Mesenchymal stem cell (in vitro differentiated cells and primary cell): Measurements from ENCODE around the gene USP15.

Experiments
- DNase-seq: peaks from one replicate; pipeline ENCODE4 v3.0.0-alpha.2; 2013
- H2AFZ ChIP-seq: one replicate; pipeline ENCODE4 v1.6.1; 2013; ENCODE audit warnings: low read depth, mild to moderate bottlenecking, control low read depth, inconsistent platforms, low read length, moderate library complexity
- H2AK5ac ChIP-seq: 2 replicates; pipeline ENCODE4 v1.6.1; 2013; ENCODE audit warnings: low read length, moderate library complexity, mild to moderate bottlenecking, inconsistent platforms; ENCODE audit not compliant: severe bottlenecking
- H2BK120ac ChIP-seq: one replicate; pipeline ENCODE4 v1.6.1; 2013; ENCODE audit warnings: low read depth, mild to moderate bottlenecking, inconsistent platforms, low read length, moderate library complexity
- H2BK12ac ChIP-seq, 2 experiments: one replicate each; pipeline ENCODE4 v1.6.1; 2013; ENCODE audit warnings: inconsistent platforms in 2 of 2, low read length in 2 of 2, mild to moderate bottlenecking in 2 of 2, moderate library complexity in 2 of 2, control low read depth in 1 of 2
- H2BK15ac ChIP-seq: one replicate; pipeline ENCODE4 v1.6.1; 2013; ENCODE audit warnings: mild to moderate bottlenecking, low read depth, inconsistent platforms; ENCODE audit not compliant: poor library complexity, severe bottlenecking
- H2BK5ac ChIP-seq: 2 replicates; pipeline ENCODE4 v1.6.1; 2013; ENCODE audit warnings: low read depth, mild to moderate bottlenecking, low read length, control low read depth, inconsistent platforms; ENCODE audit not compliant: poor library complexity, severe bottlenecking
- H3K14ac ChIP-seq, 2 experiments: one replicate each; pipeline ENCODE4 v1.6.1; 2013; ENCODE audit warnings: inconsistent platforms in 2 of 2, low read length in 2 of 2, control low read depth in 1 of 2, mild to moderate bottlenecking in 1 of 2, moderate library complexity in 1 of 2
- H3K18ac ChIP-seq, 2 experiments: one replicate each; pipeline ENCODE4 v1.6.1; 2013; ENCODE audit warnings: inconsistent platforms in 2 of 2, low read length in 2 of 2, control low read depth in 1 of 2, low read depth in 1 of 2, mild to moderate bottlenecking in 1 of 2
- H3K23ac ChIP-seq, 2 experiments: one replicate each; pipeline ENCODE4 v1.6.1; 2013; ENCODE audit warnings: inconsistent platforms in 2 of 2, low read length in 2 of 2, mild to moderate bottlenecking in 2 of 2, moderate library complexity in 2 of 2, control low read depth in 1 of 2
- H3K27ac ChIP-seq: 2 replicates; pipeline ENCODE4 v1.5.1; 2013; ENCODE audit warnings: mild to moderate bottlenecking, moderate library complexity, low read length, control low read depth, inconsistent platforms; ENCODE audit not compliant: poor library complexity, severe bottlenecking
- H3K27me3 ChIP-seq, 2 experiments: 2 replicates each; pipeline versions ENCODE4 v1.6.1 to v1.7.0; 2013; ENCODE audit warnings: low read length in 2 of 2, mild to moderate bottlenecking in 2 of 2, moderate library complexity in 2 of 2, control low read depth in 1 of 2, inconsistent platforms in 1 of 2; ENCODE audit not compliant: control insufficient read depth in 1 of 2, insufficient read depth in 1 of 2
- H3K36me3 ChIP-seq, 2 experiments: 2 replicates each; pipeline versions ENCODE4 v1.6.1 to v1.7.0; 2013; ENCODE audit warnings: low read length in 2 of 2, control low read depth in 1 of 2, inconsistent platforms in 1 of 2, low read depth in 1 of 2, mild to moderate bottlenecking in 1 of 2; ENCODE audit not compliant: insufficient read depth in 2 of 2, control insufficient read depth in 1 of 2
- H3K4ac ChIP-seq, 2 experiments: one replicate each; pipeline ENCODE4 v1.6.1; 2013; ENCODE audit warnings: inconsistent platforms in 2 of 2, low read length in 2 of 2, mild to moderate bottlenecking in 2 of 2, moderate library complexity in 2 of 2, control low read depth in 1 of 2, low read depth in 1 of 2
- H3K4me1 ChIP-seq: 2 replicates; pipeline ENCODE4 v1.6.1; 2013; ENCODE audit warnings: low read depth, low read length, control low read depth; ENCODE audit not compliant: control insufficient read depth, insufficient read depth
- H3K4me2 ChIP-seq: 2 replicates; pipeline ENCODE4 v1.6.1; 2013; ENCODE audit warnings: low read length, mild to moderate bottlenecking, inconsistent platforms; ENCODE audit not compliant: poor library complexity, severe bottlenecking
- H3K4me3 ChIP-seq, 2 experiments: 2 replicates each; pipeline versions ENCODE4 v1.5.1 to v1.7.0; 2013; ENCODE audit warnings: low read length in 2 of 2, mild to moderate bottlenecking in 2 of 2, control low read depth in 1 of 2, low read depth in 1 of 2; ENCODE audit not compliant: insufficient read depth in 1 of 2
- H3K79me1 ChIP-seq: replicated peaks from 2 replicates; pipeline ENCODE4 v1.6.1; 2013; ENCODE audit warnings: mild to moderate bottlenecking, control low read depth, low read length, inconsistent platforms; ENCODE audit not compliant: poor library complexity, severe bottlenecking
- H3K9ac ChIP-seq: 2 replicates; pipeline ENCODE4 v1.7.0; 2013; ENCODE audit warnings: mild to moderate bottlenecking, low read length, moderate library complexity
- H3K9me3 ChIP-seq: 2 replicates; pipeline ENCODE4 v1.7.0; 2013; ENCODE audit warnings: mild to moderate bottlenecking, low read length; ENCODE audit not compliant: control insufficient read depth
- H4K8ac ChIP-seq: one replicate; pipeline ENCODE4 v1.6.1; 2013; ENCODE audit warnings: inconsistent platforms, mild to moderate bottlenecking, low read length, moderate library complexity
- H4K91ac ChIP-seq: one replicate; pipeline ENCODE4 v1.6.1; 2013; ENCODE audit warnings: mild to moderate bottlenecking, low read length, inconsistent platforms
- WGBS: methylation state at CpG from one replicate; pipeline ENCODE4 v1.1.7; 2013; ENCODE audit warnings: mixed read lengths; 5-methylcytosine and 5-hydroxymethylcytosine counted together

Gene USP15

GRCh38 chr12:62319058-62319457, 58.9 kb downstream of the USP15 start:
- H3K36me3 ChIP-seq: peaks cover 6 to 57% of the 10 kb centered on the region in 2 experiments
- H2AFZ ChIP-seq: no peak overlapping the region
- H3K9me3 ChIP-seq: no peaks in the 10 kb centered on the region
- H2BK120ac ChIP-seq: no peak overlapping the region
- H3K4me1 ChIP-seq: no peaks in the 10 kb centered on the region
- no peak overlapping the region for H2BK12ac ChIP-seq
- no peak overlapping the region for H3K27ac ChIP-seq
- no peak overlapping the region for H3K4me2 ChIP-seq
- H3K23ac ChIP-seq: no peak overlapping the region
- H4K91ac ChIP-seq: no peak overlapping the region
- no peak overlapping the region for H3K4ac ChIP-seq
- DNase-seq: no peak
- WGBS: 94% methylated on average over 2 of the region's 2 CpGs
- no peak overlapping the region for H4K8ac ChIP-seq
- H2BK5ac ChIP-seq: no peak overlapping the region
- no peak overlapping the region for H3K9ac ChIP-seq
- H2BK15ac ChIP-seq: no peak overlapping the region
- H3K79me1 ChIP-seq: peaks cover 18% of the 10 kb centered on the region
- no peak overlapping the region for H3K18ac ChIP-seq
- H2AK5ac ChIP-seq: no peak overlapping the region
- no peaks in the 10 kb centered on the region for H3K27me3 ChIP-seq
- H3K4me3 ChIP-seq: no peak overlapping the region
- H3K14ac ChIP-seq: no peak overlapping the region

GRCh38 chr12:62320054-62320453, 59.9 kb downstream of the USP15 start:
- no peak overlapping the region for H4K8ac ChIP-seq
- H4K91ac ChIP-seq: no peak overlapping the region
- H3K9me3 ChIP-seq: no peaks in the 10 kb centered on the region
- no peak overlapping the region for H2AK5ac ChIP-seq
- H3K9ac ChIP-seq: no peak overlapping the region
- no peak overlapping the region for H2BK12ac ChIP-seq
- H3K18ac ChIP-seq: no peak overlapping the region
- H3K4me2 ChIP-seq: no peak overlapping the region
- H3K23ac ChIP-seq: no peak overlapping the region
- no CpG with 5 or more reads among the region's 3 CpGs for WGBS
- peaks cover 6 to 58% of the 10 kb centered on the region in 2 experiments for H3K36me3 ChIP-seq
- no peak overlapping the region for H2BK15ac ChIP-seq
- no peak overlapping the region for H3K14ac ChIP-seq
- no peak overlapping the region for H2BK120ac ChIP-seq
- H2BK5ac ChIP-seq: no peak overlapping the region
- no peak overlapping the region for H3K27ac ChIP-seq
- no peak overlapping the region for H3K4me3 ChIP-seq
- H2AFZ ChIP-seq: no peak overlapping the region
- no peak for DNase-seq
- H3K27me3 ChIP-seq: no peaks in the 10 kb centered on the region
- no peaks in the 10 kb centered on the region for H3K4me1 ChIP-seq
- peaks cover 18% of the 10 kb centered on the region for H3K79me1 ChIP-seq
- H3K4ac ChIP-seq: no peak overlapping the region

- Histone ChIP-seq H3K9me3 (no peaks in the 10 kb centered on the region), H2BK120ac (no peak overlapping the region), H3K23ac (no peak overlapping the region), H3K4me3 (no peak overlapping the region), H4K91ac (no peak overlapping the region), H3K79me1 (peaks cover 15% of the 10 kb centered on the region), H3K4ac (no peak overlapping the region), H3K18ac (no peak overlapping the region), H2AFZ (no peak overlapping the region), H2BK5ac (no peak overlapping the region), H3K4me1 (no peaks in the 10 kb centered on the region), H2AK5ac (no peak overlapping the region), H4K8ac (no peak overlapping the region), H2BK15ac (no peak overlapping the region), H3K14ac (no peak overlapping the region), H3K4me2 (no peak overlapping the region), H3K9ac (no peak overlapping the region), H3K27me3 (no peaks in the 10 kb centered on the region), H3K27ac (no peak overlapping the region), H3K36me3 (peaks cover 6 to 59% of the 10 kb centered on the region in 2 experiments), H2BK12ac (no peak overlapping the region)
- DNase-seq: no peak
- WGBS: no CpG with 5 or more reads among the region's 2 CpGs
Observed at GRCh38 chr12:62323386-62323785, 63.2 kb downstream of the USP15 start.

GRCh38 chr12:62328296-62328921, 68.2 kb downstream of the USP15 start:
- no CpG with 5 or more reads among the region's 1 CpG for WGBS
- Histone ChIP-seq H2BK15ac (no peak overlapping the region), H3K27ac (no peak overlapping the region), H3K14ac (no peak overlapping the region), H3K18ac (no peak overlapping the region), H3K4me3 (no peak overlapping the region), H3K23ac (no peak overlapping the region), H2BK120ac (no peak overlapping the region), H3K4me1 (peaks cover 1% of the 10 kb centered on the region), H4K8ac (no peak overlapping the region), H3K9me3 (no peaks in the 10 kb centered on the region), H2AFZ (no peak overlapping the region), H2AK5ac (no peak overlapping the region), H2BK12ac (no peak overlapping the region), H3K4me2 (no peak overlapping the region), H3K36me3 (peaks cover 0 to 20% of the 10 kb centered on the region in 2 experiments), H3K4ac (no peak overlapping the region), H3K9ac (no peak overlapping the region), H2BK5ac (no peak overlapping the region), H4K91ac (no peak overlapping the region), H3K27me3 (no peaks in the 10 kb centered on the region), H3K79me1 (peaks cover 10% of the 10 kb centered on the region)
- no peak for DNase-seq
